ENCODE measurements around the gene UGP2.
"Not testable (repeated sequence)": the region's sequence is repeated elsewhere in the genome, so short reads cannot be mapped to it uniquely, and the experiment has no call there.

UGP2 gene

DNA sequence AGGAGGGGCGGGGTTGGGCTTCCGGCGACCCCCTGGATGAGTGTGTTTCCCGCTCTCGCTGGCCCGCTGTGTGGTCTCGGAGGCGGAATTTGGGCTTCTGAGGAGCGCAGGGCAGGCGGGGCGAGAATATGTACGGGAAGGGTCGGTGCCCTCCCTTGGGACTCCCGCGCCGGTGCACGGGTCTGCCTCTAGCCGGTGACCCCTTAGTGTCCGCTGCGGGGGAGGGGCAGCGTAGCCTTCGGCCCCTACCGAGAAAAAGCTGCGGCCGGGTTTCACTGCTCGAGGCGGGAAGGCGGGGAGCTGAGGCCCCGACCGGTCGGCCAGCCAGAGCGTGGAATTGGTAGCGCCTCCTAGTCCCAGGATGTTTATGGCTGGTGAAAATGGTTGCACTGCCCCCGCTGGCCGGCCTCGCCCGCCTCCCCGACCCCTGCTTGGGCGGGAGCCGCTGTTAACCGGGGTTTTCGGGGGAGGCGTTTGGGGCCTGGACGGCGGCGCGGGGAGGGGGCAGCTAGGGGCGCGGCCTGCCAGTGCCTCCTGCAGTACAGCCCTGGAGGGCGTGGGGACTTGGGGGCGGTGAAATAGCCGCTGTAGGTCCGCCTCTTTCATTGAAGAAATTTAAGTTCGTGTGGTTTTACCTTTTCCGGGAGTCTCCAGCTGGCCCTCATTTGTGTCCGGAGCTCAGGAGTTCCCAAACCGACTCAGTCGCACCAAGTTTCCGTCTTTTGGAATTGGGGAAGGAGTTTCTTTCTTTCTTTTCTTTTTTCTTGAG, at the start of gene UGP2:
Gene UGP2, plus strand, starts transcription at position 643 of the 769 bp plus-strand sequence. CDS start 290 bp downstream, outside the sequence.
- DNase-seq (ENCODE audit: low spot score): peak; percentile 86

DNA sequence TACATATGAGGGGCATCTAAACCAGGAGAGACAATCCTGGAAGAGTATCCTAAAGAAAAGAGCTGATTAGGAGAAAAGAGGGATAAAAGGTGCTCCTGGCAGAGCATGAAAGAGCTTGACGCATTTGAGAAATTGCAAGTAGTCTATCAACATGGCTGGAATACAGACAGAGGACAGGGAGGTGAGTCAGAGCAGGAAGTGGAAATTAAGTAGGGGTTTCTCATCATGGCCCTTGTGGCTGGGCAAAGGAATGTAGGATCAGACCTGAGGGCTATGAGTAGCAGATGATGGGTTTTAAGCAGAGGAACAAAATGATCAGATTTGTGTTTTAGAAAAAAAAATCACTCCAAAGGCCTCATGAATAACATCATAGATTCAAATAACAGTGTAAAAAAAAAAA, 49.2 kb upstream of the UGP2 start:
- no peak for DNase-seq (ENCODE audit: low spot score)

DNA sequence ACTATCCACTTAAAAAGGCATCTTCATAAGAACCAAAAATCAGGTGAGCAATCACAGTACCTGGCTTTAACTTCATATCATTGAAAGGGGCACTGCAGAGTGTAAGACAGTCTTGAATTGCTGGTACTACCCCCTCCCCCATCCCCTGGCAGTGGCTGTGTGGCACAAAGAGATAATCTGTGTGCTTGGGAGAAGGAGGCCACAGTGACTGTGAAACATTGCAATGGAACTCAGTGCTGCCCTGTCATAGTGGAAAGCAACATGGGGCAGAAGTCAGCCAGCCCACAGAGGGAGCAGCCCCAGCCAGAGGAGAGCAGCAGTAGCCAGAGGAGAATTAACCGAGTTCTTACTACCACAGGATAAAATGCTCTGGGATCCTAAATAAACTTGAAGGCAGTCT, 45.3 kb upstream of the UGP2 start:
- no peak for DNase-seq (ENCODE audit: low spot score)

DNA sequence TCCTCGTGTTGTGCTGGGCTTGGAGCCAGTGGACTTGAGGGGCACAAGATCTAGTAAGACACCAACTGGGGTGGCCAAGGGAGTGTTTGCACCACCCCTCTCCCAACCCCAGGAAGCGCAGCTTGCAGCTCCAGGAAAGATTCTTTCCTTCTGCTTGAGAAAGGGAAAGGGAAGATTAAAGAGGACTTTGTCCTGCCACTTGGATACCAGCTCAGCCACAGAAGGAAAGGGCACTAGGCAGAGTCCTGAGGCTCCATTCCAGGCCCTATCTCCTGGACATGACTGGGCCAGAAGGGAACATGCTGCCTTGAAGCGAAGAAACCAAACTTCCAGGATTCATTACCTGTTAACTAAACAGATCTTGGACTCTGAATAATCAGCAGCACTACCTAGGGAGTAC, 44.9 kb upstream of the UGP2 start:
- DNase-seq (ENCODE audit: low spot score): no peak

DNA sequence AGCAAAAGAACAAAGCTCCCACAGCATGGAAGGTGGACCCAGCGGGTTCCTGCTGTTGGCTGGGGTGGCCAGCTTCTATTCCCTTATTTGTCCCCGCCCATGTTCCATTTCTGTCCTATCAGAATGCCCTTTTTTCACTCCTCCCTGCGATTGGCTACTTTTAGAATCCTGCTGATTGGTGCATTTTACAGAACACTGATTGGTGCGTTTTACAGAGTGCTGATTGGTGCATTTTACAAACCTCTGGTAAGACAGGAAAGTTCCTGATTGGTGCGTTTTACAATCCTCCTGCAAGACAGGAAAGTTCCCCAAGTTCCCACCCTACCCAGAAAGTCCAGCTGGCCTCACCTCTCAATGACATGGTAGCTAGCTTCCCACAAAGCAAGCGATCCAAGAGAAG, 40.2 kb upstream of the UGP2 start:
- no peak for DNase-seq (ENCODE audit: low spot score)

DNA sequence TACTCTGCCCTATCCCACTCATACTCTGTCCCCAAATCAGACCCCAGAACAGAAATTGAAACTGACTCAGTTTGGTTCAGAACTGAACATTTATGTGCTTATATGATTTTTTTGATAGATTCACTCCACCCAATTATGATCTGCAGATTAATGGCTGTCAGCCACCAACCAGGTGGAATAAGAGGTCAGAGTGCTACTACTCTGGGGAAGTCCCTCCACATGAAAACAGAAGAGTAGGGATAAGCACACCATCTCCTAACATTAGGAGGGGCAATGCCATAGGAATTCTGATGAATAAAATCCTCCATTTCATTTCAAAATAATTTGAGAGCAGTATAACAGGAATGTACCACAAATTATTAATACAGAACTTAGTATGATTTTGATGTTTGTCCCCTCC, 36.3 kb upstream of the UGP2 start:
- no peak for DNase-seq (ENCODE audit: low spot score)

DNA sequence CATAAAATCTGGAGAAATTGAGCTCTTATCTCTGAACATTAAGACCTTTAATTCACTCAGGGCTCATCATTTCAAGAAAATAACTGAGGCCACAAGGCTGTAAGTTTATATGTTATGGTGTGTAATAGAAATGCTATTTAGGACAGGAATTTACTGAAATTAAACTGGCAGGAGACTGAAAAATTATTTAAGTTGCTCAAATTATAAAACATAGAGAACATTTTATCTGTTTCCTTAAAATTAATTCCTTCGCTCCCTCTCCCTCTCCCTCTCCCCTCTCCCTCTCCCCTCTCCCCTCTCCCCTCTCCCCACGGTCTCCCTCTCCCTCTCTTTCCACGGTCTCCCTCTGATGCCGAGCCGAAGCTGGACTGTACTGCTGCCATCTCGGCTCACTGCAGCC, 33.7 kb upstream of the UGP2 start:
- DNase-seq (ENCODE audit: low spot score): not testable (repeated sequence)

DNA sequence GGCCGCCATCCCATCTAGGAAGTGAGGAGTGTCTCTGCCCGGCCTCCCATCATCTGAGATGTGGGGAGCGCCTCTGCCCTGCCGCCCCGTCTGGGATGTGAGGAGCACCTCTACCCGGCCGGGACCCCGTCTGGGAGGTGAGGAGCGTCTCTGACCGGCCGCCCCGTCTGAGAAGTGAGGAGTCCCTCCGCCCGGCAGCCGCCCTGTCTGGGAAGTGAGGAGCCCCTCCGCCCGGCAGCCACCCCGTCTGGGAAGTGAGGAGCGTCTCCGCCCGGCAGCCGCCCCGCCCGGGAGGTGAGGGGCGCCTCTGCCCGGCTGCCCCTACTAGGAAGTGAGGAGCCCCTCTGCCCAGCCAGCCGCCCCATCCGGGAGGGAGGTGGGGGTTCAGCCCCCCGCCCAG, 32.8 kb upstream of the UGP2 start:
- DNase-seq (ENCODE audit: low spot score): not testable (repeated sequence)

DNA sequence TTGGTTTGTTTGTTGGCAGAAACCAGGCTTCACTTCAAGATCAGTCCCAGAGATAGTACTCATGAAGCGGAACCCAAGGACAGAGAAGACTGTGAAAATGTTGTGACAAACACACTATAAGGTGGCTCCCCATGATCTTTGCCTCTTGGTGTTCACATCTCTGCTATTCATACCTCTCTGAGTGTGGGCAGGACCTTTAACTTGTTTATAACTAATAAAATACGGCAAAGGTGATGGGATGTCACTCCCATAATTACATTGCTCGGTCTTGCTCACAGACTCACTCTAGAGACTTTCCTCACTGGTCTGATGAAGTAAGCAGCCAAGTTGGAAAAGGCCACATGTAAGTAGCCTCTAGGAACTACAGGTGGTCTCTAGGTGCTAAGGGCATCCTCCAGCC, 30.6 kb upstream of the UGP2 start:
- DNase-seq (ENCODE audit: low spot score): no peak

DNA sequence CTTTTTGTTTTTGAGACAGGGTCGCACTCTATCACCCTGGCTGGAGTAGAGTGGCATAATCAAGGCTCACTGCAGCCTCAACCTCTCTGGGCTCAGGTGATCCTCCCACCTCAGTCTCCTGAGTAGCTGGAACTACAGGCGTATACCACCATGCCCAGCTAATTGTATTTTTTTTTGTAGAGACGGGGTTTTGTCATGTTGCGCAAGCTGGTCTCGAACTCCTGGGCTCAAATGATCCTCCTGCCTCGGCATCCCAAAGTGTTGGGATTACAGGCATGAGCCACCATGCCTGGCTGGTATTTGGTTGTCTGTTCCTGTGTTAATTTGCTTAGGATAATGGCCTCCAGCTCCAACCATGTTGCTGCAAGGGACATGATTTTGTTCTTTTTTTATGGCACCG, 29.8 kb upstream of the UGP2 start:
- DNase-seq (ENCODE audit: low spot score): not testable (repeated sequence)

DNA sequence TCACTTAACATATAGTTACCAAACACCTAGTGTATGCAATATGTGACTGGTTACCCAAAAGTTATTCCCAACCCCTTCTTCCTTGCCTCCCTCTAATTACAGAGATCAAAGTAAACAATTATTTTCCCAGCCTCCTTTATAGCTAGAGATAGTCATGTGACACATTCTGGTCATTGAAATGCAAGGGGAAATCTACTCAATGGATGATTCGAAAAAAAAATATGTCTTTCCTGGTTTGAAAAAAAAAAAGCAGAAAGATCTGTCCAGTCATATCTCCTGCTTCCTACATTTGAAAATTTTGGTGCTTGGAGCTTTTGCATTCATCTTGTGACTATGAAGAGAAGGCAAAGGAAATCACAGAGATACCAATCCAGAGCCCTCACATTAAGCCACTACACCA, 27.6 kb upstream of the UGP2 start:
- no peak for DNase-seq (ENCODE audit: low spot score)

DNA sequence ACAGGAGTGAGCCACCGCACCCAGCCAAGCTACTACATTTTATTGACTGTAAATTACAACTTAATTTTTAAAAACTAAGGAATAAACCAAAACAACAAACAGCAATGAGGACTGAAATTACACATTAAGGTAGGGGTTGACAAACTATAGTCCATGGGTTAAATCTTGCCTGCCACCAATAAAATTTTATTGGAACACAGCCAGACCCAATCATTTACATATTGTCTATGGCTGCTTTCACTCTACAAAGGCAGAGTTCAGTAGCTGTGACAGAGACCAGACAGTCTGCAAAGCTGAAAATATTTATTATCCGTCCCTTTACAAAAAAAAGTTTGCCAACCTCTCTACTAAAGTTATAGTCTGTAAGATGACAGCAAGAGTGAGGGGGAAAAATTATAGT, 24.3 kb upstream of the UGP2 start:
- DNase-seq (ENCODE audit: low spot score): no peak

DNA sequence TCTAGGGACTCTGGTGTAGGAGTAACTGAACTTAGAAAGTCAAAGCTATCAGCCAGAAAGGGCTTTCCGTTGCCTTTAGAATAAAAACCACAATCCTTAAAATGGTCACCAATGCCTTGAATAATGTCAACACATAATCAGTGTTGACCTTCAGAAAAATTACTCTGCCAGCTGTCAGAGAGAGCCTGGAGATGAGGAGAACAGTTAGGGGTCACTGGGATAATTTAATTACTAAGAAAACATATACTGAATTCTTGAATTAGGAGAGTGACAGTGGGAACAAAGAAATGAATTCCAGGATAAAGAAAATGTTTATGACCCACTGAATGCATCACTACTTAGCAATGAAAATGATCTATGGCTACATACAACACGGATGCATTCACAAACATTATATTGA, 23.4 kb upstream of the UGP2 start:
- no peak for DNase-seq (ENCODE audit: low spot score)

DNA sequence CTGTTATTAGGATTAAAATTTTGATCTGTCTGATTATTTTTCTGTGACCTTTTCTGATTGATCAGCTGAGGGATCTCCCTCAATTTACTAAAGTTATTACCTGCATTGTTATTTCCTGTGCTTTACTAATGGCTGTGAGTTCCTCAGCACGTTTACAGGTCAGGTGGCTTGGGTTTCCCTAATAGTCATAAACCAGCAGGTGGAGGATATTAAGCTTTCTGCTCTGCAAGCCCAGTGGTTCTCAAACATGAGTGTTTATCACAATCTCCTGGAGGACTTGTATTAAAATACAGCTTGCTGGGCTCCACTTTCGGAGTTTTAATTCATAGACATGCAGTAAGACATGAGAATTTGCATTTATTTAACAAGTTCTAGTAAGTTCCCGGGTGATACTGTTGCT, 22.4 kb upstream of the UGP2 start:
- DNase-seq (ENCODE audit: low spot score): no peak

DNA sequence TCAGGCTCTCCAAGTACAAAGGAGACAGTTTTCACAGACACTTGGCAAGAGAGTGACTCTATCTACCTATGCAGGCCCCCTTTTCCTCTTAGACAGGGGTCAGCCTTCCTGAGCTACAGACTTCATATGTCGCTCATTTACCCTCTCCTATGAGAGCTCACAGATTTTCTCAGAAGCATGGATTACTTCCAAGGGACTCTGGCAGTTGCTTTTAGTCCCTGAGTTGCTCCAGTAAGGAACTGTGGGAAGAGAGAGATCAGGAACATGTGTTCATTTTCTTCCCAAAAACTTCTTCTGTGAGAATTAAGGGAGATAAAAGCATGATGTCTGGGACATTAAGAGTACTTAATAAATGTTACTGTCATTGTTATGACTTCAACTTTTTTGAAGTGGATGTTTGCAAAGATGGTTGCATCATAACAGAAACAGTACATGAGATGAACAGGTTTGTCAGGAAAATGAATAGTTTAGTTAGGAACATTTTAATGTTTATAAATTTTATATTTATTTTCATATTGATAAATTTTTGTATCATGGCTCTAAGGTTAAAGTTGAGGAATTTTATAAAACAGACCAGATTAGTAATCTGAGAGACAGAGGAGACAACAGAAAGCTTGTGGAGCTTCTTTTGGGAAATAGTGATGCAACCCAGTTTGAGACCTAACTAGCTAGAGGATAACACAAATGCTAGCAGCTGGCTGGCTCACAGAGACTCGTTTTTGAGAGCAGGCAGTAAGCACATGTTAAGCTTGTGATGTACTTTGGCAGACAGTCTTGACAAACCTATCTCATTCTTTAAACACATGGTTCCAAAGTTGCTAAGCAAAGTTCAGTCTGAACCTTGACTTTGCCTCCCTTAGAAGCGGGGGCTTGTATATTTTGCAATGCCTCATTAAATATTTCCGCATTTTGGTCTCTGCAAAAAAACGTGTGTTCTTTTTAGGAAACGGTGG, 21.7 kb upstream of the UGP2 start:
- no peak for DNase-seq (ENCODE audit: low spot score)

DNA sequence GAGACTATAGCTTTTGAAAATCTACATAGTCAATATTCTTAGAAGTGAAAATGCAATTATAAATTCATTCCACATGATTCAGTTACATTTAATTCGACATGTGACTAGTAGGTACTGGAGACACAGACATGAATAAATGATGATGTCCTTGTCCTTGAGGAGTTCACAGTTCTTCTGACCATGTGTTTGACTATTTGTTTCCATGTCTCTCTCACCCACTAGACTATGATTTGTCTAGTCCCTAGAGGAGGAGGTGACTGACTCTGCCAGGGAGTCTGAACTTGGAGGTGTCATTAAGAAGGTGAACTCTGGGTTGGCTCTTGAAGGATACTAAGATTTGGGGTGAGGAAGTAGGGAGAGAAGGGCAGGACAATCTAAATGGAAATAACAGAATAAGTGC, 20.7 kb upstream of the UGP2 start:
- no peak for DNase-seq (ENCODE audit: low spot score)

DNA sequence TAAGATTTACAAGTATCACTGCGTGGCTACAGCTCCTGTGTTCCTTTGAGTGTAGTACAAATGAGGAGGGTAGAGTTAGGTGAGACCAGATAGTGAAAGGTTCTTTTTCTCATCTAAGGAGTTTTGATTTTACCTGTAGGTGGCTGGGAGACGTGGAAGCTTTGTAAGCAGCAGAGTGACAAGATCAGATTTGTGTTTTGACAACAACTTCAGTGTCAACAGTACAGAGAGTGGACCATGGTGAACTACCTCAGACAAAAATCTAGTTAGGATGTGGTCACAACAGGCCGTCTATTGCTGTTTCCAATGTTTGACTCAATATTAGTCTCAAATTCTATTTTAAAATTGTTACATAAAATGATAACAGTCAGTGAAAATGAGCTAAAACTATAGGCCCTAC, 20.3 kb upstream of the UGP2 start:
- DNase-seq (ENCODE audit: low spot score): no peak

DNA sequence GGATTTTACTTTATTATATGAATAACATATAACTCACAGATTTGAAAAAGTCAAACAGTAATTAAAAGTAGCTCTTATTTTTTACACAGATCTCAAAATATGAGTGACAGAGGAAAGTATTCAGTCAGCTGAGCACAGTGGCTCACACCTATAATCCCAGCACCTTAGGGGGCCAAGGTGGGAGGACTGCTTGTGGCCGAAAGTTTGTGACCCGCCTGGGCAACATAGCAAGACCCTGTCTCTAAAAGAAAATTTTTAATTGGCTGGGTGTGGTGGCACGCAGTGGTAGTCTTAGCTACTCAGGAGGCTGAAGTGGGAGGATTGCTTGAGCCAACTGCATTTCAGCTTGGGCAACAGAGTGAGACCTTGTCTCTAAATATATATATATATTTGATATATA, 19.2 kb upstream of the UGP2 start:
- DNase-seq (ENCODE audit: low spot score): no peak

DNA sequence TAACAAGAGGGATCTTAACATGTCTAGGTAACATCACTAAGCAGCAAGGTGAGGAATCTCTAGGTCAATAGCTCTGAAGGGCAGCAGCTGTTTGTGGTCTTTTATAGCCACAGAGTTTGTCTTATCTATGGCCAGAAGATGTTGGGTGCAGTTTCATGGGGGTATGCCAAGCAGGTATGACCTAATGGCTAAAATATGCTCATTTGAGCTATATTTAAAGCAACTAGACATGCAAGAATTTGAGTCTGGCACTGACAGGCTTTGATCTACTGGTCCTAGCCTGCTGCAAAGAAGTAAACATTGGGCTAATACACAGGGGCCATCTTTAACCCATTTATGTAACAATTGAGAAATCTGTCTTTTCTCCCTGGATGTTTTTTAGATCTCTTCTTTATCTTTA, 13.9 kb upstream of the UGP2 start:
- DNase-seq (ENCODE audit: low spot score): no peak

DNA sequence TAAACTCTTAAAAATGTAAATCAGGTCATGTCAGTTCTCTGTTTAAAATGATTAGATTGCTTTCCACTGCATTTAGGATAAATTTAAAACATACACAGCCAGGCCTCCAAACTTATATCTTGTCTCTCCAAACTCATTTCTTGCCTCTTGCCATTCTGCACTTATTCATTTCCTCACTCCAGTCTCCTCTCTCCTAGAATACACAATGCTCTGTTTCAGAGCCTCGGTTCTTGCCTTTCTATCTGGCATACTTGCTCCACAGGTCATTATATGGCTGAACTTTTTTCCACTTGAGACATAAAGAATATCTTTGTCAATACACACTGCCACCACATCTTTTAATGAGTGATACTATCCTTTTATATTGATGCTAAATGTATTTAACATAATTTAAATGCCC, 10.5 kb upstream of the UGP2 start:
- DNase-seq (ENCODE audit: low spot score): no peak

DNA sequence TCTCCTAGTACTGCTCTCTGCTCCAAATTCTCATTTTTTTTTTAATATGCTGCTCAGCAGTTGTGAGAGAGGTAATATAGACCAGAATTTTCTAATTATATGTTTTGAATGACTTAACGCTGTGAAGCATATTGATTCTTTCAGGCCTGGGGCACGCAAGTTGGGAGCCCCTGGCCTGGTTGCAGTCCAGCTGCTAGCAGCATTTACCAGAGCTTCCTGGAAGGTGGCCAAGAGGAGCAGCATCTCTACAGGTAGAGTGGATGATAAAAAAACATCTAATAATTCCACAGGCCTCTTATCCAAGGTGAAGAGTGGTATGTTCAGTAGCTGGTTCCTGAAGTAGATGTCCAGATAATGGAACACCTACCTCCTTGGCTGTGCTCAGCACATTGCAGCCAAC, 7.3 kb upstream of the UGP2 start:
- no peak for DNase-seq (ENCODE audit: low spot score)

DNA sequence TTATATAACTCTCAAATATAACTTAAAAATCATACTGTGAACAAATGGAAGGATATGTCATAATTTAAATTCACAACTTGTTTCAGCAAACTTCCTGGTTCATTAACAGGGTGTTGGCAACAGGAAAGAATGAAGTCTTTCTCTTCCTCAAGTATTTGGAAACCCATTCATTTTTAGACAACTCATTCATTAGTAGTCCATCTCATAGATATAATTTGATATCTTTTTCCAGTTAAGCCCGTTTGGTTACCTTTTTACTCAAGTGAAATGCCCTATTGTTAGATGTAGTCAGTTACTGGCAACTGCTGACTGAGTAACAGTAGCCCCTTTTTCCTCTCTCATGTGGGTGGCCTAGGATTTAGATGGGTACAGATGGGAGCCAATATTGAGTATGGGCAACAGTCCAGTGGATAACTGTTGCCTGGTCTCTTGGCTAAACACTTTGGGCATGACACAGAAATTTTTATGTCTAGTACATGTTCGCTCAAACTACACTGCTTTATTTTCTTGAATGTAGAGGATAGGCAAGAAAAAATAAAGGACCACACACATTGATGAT, 4.6 kb upstream of the UGP2 start:
- no peak for DNase-seq (ENCODE audit: low spot score)
